ENCODE results near the gene LARP1B. TPM values are rescaled to one million over a fixed set of nuclear protein-coding genes. Genes with fewer than 3 reads are reported as not detected.
"Not testable (repeated sequence)": the region's sequence is repeated elsewhere in the genome, so short reads cannot be mapped to it uniquely, and the experiment has no call there.

LARP1B gene
- total RNA-seq, 1 donor from 2014 or later: 11.4 TPM

GRCh38 chr4:128225148-128225547 lies 164.0 kb downstream of the LARP1B start:
- DNase-seq (ENCODE audit: low read depth in 2 of 2): no peak

DNA sequence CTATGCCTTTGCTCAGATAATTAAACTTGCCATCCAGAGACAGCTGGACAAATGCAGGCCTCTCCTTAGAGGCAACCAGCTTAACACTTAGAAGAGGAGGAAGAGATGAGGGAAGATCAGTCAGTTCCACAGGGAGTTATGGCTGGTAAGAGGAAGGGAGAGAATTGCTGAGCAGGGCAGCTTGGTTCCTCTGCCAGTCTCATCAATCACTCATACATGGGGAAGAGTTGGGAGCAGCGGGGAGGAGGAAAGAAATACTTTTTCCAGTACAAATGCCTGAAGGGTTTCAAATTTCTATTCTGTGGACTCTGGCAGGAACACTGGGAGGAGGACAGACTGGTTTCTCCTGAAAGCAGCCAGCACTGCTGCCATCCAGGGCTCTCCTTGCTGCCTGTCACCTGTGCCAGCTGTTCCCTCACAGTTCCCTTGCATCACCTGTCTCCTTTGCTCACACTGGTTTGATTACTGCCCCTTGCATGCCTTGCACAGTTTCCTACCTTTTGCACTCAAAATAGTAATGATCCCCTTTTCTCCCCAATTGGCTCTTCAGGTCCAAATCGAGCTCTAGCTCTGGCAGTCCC lies 167.0 kb downstream of the LARP1B start:
- DNase-seq (ENCODE audit: low read depth in 2 of 2): no peak

- DNase-seq (ENCODE audit: low read depth in 2 of 2): no peak
Measured at GRCh38 chr4:128228845-128229795, 168.0 kb downstream of the LARP1B start.

- DNase-seq (ENCODE audit: low read depth in 2 of 2): no peak
Measured at GRCh38 chr4:128232719-128233118, 171.6 kb downstream of the LARP1B start.

DNA sequence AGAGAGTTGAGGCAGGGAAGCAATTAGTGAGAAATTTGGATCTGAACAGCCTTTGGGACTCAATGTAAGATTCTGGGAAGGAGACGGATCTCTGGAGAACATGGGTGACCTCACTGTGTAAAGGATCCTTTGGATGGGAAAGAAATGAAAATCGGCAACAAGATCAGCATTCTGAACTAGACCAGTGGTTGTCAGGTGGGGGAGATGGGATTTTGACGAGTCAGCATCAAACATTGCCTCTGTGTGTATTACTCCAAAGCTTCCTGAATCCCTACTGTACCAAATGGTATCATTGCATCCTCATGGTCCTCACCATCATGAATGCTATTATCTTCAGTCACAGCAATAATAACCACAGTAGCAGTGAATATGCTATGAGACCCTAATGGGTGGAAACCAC lies 173.7 kb downstream of the LARP1B start:
- DNase-seq (ENCODE audit: low read depth in 2 of 2): no peak

- DNase-seq (ENCODE audit: low read depth in 2 of 2): no peak
Measured at GRCh38 chr4:128241019-128241418, 179.9 kb downstream of the LARP1B start.

DNA sequence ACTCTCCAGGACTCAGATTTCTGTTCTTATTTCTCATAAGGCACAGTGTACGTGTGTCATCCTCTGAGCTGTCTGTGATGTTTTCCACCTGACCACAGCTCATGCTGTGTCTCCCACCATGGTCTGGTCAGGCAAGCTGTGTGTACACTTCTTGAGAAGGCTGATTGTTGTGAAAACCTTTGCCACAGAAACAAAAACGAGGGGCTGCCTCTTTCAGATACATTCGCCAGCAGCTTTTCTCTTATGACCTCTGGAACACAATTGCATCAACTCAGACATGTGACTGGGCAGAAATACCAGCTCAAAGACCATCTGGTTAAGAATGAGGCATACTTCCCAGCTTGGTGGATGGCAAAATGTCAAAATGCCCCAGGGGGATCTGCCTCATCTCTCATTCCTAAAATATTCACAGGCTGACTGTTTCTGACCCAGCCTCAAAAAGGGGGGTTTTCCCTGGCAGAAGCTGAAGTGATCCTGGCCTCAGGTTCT lies 180.4 kb downstream of the LARP1B start:
- DNase-seq (ENCODE audit: low read depth in 2 of 2): no peak

- no peak for DNase-seq (ENCODE audit: low read depth in 2 of 2)
Measured at GRCh38 chr4:128241981-128242380, 180.9 kb downstream of the LARP1B start.

DNA sequence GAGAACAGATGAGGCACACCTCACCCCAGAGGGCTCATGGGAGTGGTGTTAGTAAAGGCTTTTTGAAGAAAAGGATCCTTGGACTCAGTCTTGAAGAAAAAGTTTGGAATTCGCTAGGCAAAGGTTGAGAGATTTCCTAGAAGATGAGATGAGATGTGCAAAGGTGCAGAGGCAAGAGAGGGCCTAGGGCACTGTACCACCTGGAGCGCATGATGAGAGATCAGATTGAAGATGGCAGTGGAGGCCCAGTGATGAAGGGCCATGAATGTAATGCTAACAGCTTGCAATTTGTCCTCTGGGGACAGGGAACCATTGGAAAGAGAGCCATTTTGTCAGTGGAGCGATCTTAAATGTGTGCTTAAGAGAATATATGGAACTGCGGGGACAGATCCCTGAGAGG lies 181.5 kb downstream of the LARP1B start:
- DNase-seq (ENCODE audit: low read depth in 2 of 2): no peak

DNA sequence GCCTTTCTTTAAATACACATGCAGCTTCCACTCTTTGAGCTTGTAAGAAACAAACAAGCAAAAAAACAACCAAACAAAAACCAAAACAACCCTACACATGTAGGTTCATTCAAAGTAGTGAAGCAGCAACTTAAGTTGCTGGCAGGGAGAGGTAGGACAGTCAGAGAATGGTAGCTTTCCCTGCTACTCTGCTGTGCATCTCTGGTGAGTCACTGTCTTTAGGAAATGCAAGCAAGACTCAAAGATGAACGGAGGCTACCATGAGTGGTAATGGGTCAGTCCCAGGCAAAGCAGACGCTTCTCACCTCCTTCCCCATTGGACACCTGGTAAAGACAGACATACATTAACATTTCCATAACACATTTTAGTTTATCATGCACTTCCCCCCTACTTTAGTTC lies 183.3 kb downstream of the LARP1B start:
- DNase-seq (ENCODE audit: low read depth in 2 of 2): no peak

GRCh38 chr4:128245391-128245790 lies 184.3 kb downstream of the LARP1B start:
- not testable (repeated sequence) for DNase-seq (ENCODE audit: low read depth in 2 of 2)

DNA sequence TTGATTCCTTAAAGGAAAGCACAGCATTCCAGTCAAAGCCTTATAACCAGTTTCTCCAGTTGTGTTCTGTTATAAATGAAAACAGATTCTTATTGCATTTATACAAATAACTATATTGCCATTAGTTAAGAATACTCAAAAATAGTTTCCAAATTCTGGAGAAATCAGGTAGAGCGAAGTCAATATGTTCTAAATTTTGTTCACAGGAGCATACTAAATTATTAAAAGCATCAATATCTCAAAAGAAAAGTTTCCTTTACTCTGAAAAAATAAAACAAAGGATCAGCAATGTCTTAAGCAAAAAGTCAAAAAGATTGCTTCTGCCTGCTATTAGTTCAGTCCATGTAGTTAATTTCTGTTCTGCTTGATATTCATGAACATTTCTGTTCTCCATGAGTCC lies 186.8 kb downstream of the LARP1B start:
- DNase-seq (ENCODE audit: low read depth in 2 of 2): no peak

DNA sequence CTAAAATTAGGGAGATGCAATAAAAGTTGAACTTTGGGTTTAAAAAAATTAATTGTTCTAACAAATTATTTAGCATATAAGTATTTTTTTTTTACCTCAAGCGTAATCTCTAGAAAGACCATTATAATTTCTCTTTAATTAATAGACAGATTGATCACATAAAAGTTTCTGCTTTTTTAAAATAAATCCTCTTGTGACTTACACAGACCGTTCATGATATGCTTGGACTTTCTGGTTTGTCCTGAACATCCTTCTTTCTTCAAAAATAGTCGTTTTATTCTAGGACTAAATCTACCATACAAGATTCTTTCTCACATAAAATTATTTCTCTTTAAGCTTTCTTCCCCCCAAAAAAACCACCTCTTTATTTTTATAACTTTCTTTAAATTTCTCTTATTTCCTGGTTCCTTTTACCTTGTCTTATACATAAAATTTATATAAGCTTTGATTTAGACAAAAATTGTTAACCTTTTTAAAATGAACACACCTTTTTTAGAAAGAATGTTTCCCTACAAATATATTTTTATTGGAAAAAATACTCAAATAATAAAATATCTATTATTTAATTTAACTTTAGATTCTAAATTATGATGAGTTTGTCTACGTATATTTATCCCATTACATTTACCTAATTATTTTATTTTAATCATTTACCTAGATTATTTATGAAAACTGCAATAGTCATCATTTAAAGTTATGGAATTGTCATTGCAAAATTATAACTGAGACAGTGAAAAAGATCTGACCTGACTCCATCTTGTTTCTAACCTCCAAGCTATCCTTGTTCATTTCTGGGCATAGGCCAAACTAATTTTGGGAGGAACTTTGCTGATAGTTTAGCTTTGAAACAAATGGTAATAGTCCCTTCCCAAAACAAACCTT lies 188.9 kb downstream of the LARP1B start:
- DNase-seq (ENCODE audit: low read depth in 2 of 2): no peak

DNA sequence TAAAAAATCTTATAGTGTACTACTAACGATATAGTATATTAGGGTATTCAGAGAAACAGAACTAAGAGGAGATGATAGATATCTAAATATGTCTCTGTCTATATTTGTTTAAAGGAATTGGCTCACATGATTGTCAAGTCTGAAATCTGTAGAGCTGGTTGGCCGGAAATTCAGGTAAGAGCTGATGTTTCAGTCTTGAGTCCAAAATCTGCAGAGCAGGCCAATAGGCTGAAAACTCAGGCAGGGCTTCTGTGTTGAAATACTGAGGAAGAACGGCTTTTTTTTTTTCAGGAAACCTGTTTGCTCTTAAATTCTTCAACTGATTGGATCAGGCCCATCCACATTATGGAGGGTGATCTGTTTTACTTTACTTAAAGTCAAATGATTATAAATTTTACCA lies 194.8 kb downstream of the LARP1B start:
- DNase-seq (ENCODE audit: low read depth in 2 of 2): no peak

DNA sequence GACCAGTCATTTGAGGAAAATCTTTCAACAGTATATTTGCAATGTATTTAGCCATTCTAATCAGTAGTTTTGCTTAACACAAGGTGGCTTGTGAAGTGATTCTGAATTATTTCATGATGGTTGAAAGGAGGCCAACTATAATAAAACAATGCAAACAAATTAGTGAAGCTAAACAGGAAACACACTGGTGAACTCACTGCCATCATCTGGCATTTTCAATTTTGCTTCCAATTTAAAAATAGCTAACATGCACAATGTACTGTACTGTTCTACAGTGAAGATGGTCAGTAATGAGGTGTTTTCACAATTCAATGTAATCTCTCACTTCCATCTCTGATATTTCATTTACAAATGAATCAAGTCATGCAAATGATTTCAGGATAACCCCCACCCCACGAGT lies 195.4 kb downstream of the LARP1B start:
- DNase-seq (ENCODE audit: low read depth in 2 of 2): peak; percentile 32 to 50

DNA sequence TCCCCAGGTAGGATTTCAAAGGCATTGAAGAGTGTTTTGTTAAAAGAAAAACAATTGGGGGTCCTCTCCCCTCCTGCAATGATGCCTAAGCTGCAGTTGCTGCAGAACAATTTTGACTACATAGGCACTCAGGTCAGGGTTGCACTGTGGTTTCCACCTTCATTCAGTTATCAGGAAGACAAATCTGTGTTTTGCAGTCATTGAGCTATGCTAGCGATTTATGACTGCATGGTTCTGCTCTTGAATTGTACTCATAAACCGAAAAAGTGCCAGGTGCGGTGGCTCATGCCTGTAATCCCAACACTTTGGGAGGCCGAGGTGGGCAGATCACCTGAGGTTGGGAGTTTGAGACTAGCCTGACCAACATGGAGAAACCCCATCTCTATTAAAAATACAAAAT lies 197.1 kb downstream of the LARP1B start:
- DNase-seq (ENCODE audit: low read depth in 2 of 2): not testable (repeated sequence)

DNA sequence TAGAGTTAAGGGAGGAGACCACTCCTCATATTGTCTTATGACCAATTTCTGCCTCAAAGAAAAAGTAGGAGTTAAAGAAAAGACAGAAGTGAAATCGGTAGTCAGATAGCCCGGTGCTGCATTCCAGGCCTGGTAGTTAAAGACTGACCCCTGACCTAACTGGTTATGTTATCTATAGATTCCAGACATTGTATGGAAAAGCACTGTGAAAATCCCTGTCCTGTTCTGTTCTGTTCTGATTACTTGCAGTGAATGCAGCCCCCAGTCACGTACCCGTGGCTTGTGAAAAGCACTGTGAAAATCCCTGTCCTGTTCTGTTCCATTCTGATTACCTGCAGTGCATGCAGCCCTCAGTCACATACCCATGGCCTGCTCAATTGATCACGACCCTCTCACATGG lies 198.8 kb downstream of the LARP1B start:
- DNase-seq (ENCODE audit: low read depth in 2 of 2): not testable (repeated sequence)

Other genes starting within 250 kb of the LARP1B start
- gene PLK4, start 180.4 kb upstream of the LARP1B start, total RNA-seq: 7.6 and 13.7 TPM in 2 replicates
- gene MFSD8, start 96.1 kb upstream of the LARP1B start, total RNA-seq: 12.3 and 14.4 TPM in 2 replicates
- gene ABHD18, start 95.9 kb upstream of the LARP1B start, total RNA-seq: 5.6 and 5.9 TPM in 2 replicates
- gene PGRMC2, start 226.5 kb downstream of the LARP1B start, total RNA-seq: 13.4 and 19.8 TPM in 2 replicates

Data from dermis microvascular lymphatic vessel endothelial cell (primary cell).